ENCODE results near the gene ITPR3.

Gene ITPR3

GRCh38 chr6:33651403-33651802, 30.3 kb downstream of the ITPR3 start:
- Histone ChIP-seq H3K9ac (ENCODE audit: low read length) (no peak overlapping the region), H3K4me3 (ENCODE audit: low read depth, low read length, poor library complexity, severe bottlenecking) (no peak overlapping the region), H3K27me3 (ENCODE audit: insufficient read depth, low read length) (no peaks in the 10 kb centered on the region), H2AFZ (ENCODE audit: low read length) (no peak overlapping the region), H3K79me2 (ENCODE audit: insufficient read depth, low read length) (no peaks in the 10 kb centered on the region; the same call in 1 of the 2 replicates), H3K4me1 (ENCODE audit: insufficient read depth, low read length, severe bottlenecking) (no peaks in the 10 kb centered on the region), H3K27ac (ENCODE audit: low read depth, low read length, poor library complexity, severe bottlenecking) (no peak overlapping the region), H4K20me1 (ENCODE audit: insufficient read depth, low read length) (no peaks in the 10 kb centered on the region), H3K4me2 (ENCODE audit: low read length) (no peak overlapping the region), H3K9me2 (ENCODE audit: low read depth, low read length) (no peaks in the 10 kb centered on the region), H3K36me3 (ENCODE audit: insufficient read depth, low read length) (peaks cover 59% of the 10 kb centered on the region), H3K9me3 (ENCODE audit: low read length) (no peaks in the 10 kb centered on the region), H3F3A (ENCODE audit: insufficient read depth, low read length) (no peaks in the 10 kb centered on the region)
- no peak for TF ChIP-seq CTCF (IDR thresholded peaks at IDR 0.05; ENCODE audit: low read length)
- no peak for TF ChIP-seq EZH2 (IDR thresholded peaks at IDR 0.05; ENCODE audit: borderline replicate concordance, low read length)

GRCh38 chr6:33652002-33652401, 30.9 kb downstream of the ITPR3 start:
- H3F3A ChIP-seq (ENCODE audit: insufficient read depth, low read length): no peaks in the 10 kb centered on the region
- no peaks in the 10 kb centered on the region; the same call in 1 of the 2 replicates for H3K79me2 ChIP-seq (ENCODE audit: insufficient read depth, low read length)
- TF ChIP-seq EZH2 (IDR thresholded peaks at IDR 0.05; ENCODE audit: borderline replicate concordance, low read length) (no peak), CTCF (IDR thresholded peaks at IDR 0.05; ENCODE audit: low read length) (no peak)
- H4K20me1 ChIP-seq (ENCODE audit: insufficient read depth, low read length): no peaks in the 10 kb centered on the region
- H3K9ac ChIP-seq (ENCODE audit: low read length): no peak overlapping the region
- peaks cover 54% of the 10 kb centered on the region for H3K36me3 ChIP-seq (ENCODE audit: insufficient read depth, low read length)
- no peaks in the 10 kb centered on the region for H3K9me3 ChIP-seq (ENCODE audit: low read length)
- no peaks in the 10 kb centered on the region for H3K27me3 ChIP-seq (ENCODE audit: insufficient read depth, low read length)
- H3K4me1 ChIP-seq (ENCODE audit: insufficient read depth, low read length, severe bottlenecking): no peaks in the 10 kb centered on the region
- H3K4me2 ChIP-seq (ENCODE audit: low read length): no peak overlapping the region
- H3K4me3 ChIP-seq (ENCODE audit: low read depth, low read length, poor library complexity, severe bottlenecking): no peak overlapping the region
- no peaks in the 10 kb centered on the region for H3K9me2 ChIP-seq (ENCODE audit: low read depth, low read length)
- H2AFZ ChIP-seq (ENCODE audit: low read length): no peak overlapping the region
- no peak overlapping the region for H3K27ac ChIP-seq (ENCODE audit: low read depth, low read length, poor library complexity, severe bottlenecking)

GRCh38 chr6:33654831-33655554, 33.9 kb downstream of the ITPR3 start:
- Histone ChIP-seq H3K4me2 (ENCODE audit: low read length) (no peak overlapping the region), H3K4me3 (ENCODE audit: low read depth, low read length, poor library complexity, severe bottlenecking) (no peak overlapping the region), H3K27ac (ENCODE audit: low read depth, low read length, poor library complexity, severe bottlenecking) (no peak overlapping the region), H3K9ac (ENCODE audit: low read length) (no peak overlapping the region), H4K20me1 (ENCODE audit: insufficient read depth, low read length) (no peaks in the 10 kb centered on the region), H3K79me2 (ENCODE audit: insufficient read depth, low read length) (no peaks in the 10 kb centered on the region), H3K4me1 (ENCODE audit: insufficient read depth, low read length, severe bottlenecking) (no peaks in the 10 kb centered on the region), H3K9me3 (ENCODE audit: low read length) (no peaks in the 10 kb centered on the region), H3K36me3 (ENCODE audit: insufficient read depth, low read length) (peaks cover 60% of the 10 kb centered on the region), H2AFZ (ENCODE audit: low read length) (no peak overlapping the region), H3K27me3 (ENCODE audit: insufficient read depth, low read length) (no peaks in the 10 kb centered on the region), H3F3A (ENCODE audit: insufficient read depth, low read length) (no peaks in the 10 kb centered on the region), H3K9me2 (ENCODE audit: low read depth, low read length) (no peaks in the 10 kb centered on the region)
- TF ChIP-seq CTCF (IDR thresholded peaks at IDR 0.05; ENCODE audit: low read length): no peak
- TF ChIP-seq EZH2 (IDR thresholded peaks at IDR 0.05; ENCODE audit: borderline replicate concordance, low read length): no peak
